Fibroblast of lung (primary cell): Measurements from ENCODE around the gene CMIP. TPM values are rescaled to one million over a fixed set of nuclear protein-coding genes. Genes with fewer than 3 reads are reported as not detected.

Experiments used
- DNase-seq, 2 donors: peaks; one replicate each; pipeline versions ENCODE4 v3.0.0 to v3.0.0-alpha.2; 2010; ENCODE audit warnings: low read depth in 2 of 2
- H2AFZ ChIP-seq: 2 replicates; pipeline ENCODE4 v1.5.1; 2012; ENCODE audit warnings: low read length, control low read depth, inconsistent platforms
- H3K27ac ChIP-seq: 2 replicates; pipeline ENCODE4 v1.5.1; 2011; ENCODE audit warnings: low read length, control low read depth; ENCODE audit not compliant: insufficient read depth
- H3K27me3 ChIP-seq: 2 replicates; pipeline ENCODE4 v1.5.1; 2011; ENCODE audit warnings: mild to moderate bottlenecking, low read length; ENCODE audit not compliant: control insufficient read depth, insufficient read depth
- H3K36me3 ChIP-seq: 2 replicates; pipeline ENCODE4 v1.5.1; 2011; ENCODE audit warnings: low read length; ENCODE audit not compliant: control insufficient read depth, insufficient read depth
- H3K4me1 ChIP-seq: 2 replicates; pipeline ENCODE4 v1.5.1; 2011; ENCODE audit warnings: low read length; ENCODE audit not compliant: control insufficient read depth, insufficient read depth; ENCODE audit errors: extremely low read depth
- H3K4me2 ChIP-seq: 2 replicates; pipeline ENCODE4 v1.5.1; 2011; ENCODE audit warnings: low read length, control low read depth; ENCODE audit not compliant: insufficient read depth; ENCODE audit errors: extremely low read depth
- H3K4me3 ChIP-seq, 4 experiments: fragments of 200-600 bp in 1 of 4; sonication (generic) in 1 of 4; replicated peaks in 1 of 4; 2 replicates each; pipeline ENCODE4 v1.5.1; 2011 to 2016; ENCODE audit warnings: low read length in 4 of 4, low read depth in 3 of 4, mild to moderate bottlenecking in 3 of 4, control low read depth in 2 of 4, inconsistent platforms in 1 of 4, mixed read lengths in 1 of 4; ENCODE audit not compliant: insufficient read depth in 1 of 4; ENCODE audit errors: control extremely low read depth in 1 of 4
- H3K79me2 ChIP-seq: 2 replicates; pipeline ENCODE4 v1.5.1; 2012; ENCODE audit warnings: mild to moderate bottlenecking, low read length, inconsistent platforms; ENCODE audit not compliant: control insufficient read depth, insufficient read depth
- H3K9ac ChIP-seq: 2 replicates; pipeline ENCODE4 v1.5.1; 2011; ENCODE audit warnings: mild to moderate bottlenecking, low read length, control low read depth; ENCODE audit not compliant: insufficient read depth
- H3K9me3 ChIP-seq: 2 replicates; pipeline ENCODE4 v1.5.1; 2012; ENCODE audit warnings: low read depth, low read length; ENCODE audit not compliant: control insufficient read depth, insufficient read depth
- H4K20me1 ChIP-seq: 2 replicates; pipeline ENCODE4 v1.5.1; 2011; ENCODE audit warnings: low read length; ENCODE audit not compliant: control insufficient read depth, insufficient read depth; ENCODE audit errors: extremely low read depth
- CTCF ChIP-seq, 2 donors: IDR thresholded peaks in 1 of 2; conservative IDR thresholded peaks in 1 of 2; 1 replicate in 1 of 2; 2 replicates in 1 of 2; pipeline ENCODE4 v1.5.1; 2011 to 2012; ENCODE audit warnings: low read length in 2 of 2, control low read depth in 1 of 2, inconsistent platforms in 1 of 2, low read depth in 1 of 2, mild to moderate bottlenecking in 1 of 2
- EZH2 ChIP-seq: IDR thresholded peaks from 2 replicates; pipeline ENCODE4 v1.5.1; 2012; ENCODE audit warnings: low read length, control low read depth, mild to moderate bottlenecking; ENCODE audit errors: missing control alignments
- polyA plus RNA-seq, 2 donors: library from polyadenylated mRNA; depleted of rRNA in 1 of 2; stranded (reverse) in 1 of 2; unstranded in 1 of 2; fragments of >200 nt; gene quantifications; 2 replicates each; pipeline ENCODE4 v1.2.1, GENCODE V29; 2011 to 2012; ENCODE audit warnings: missing spikeins in 1 of 2
- total RNA-seq: library from RNA; depleted of rRNA; stranded (reverse); fragments of >200 nt; gene quantifications from 2 replicates; pipeline ENCODE4 v1.2.1, GENCODE V29; 2014

The CMIP gene
- total and polyA plus RNA-seq, 2 donors (not counting 1 experiment from before 2014, with no cell fraction given), result 1.9 to 5.1 TPM

- H3K4me3 ChIP-seq, result no peak overlapping the region
- no peak overlapping the region for H3K27ac ChIP-seq
- no peaks in the 10 kb centered on the region for H3K79me2 ChIP-seq
- no peaks in the 10 kb centered on the region for H3K9me3 ChIP-seq
- H4K20me1 ChIP-seq, result peaks cover 2% of the 10 kb centered on the region
- no peak overlapping the region for H3K4me2 ChIP-seq
- H3K9ac ChIP-seq, result peak overlapping the region; percentile 23
- TF ChIP-seq CTCF (conservative IDR thresholded peaks at IDR 0.05 in 1 of 2, IDR thresholded peaks at IDR 0.05 in 1 of 2; ENCODE audit: low read depth in 1 of 2, low read length in 2 of 2) (no peak), EZH2 (no peak)
- no peak overlapping the region for H2AFZ ChIP-seq
- peaks cover 5% of the 10 kb centered on the region for H3K27me3 ChIP-seq
- H3K36me3 ChIP-seq, result peaks cover 4% of the 10 kb centered on the region
- peaks cover 10% of the 10 kb centered on the region for H3K4me1 ChIP-seq
- peak; percentile 88 to 96 for DNase-seq
Measured at GRCh38 chr16:81711657-81712319, 267.2 kb downstream of the CMIP start.

DNA sequence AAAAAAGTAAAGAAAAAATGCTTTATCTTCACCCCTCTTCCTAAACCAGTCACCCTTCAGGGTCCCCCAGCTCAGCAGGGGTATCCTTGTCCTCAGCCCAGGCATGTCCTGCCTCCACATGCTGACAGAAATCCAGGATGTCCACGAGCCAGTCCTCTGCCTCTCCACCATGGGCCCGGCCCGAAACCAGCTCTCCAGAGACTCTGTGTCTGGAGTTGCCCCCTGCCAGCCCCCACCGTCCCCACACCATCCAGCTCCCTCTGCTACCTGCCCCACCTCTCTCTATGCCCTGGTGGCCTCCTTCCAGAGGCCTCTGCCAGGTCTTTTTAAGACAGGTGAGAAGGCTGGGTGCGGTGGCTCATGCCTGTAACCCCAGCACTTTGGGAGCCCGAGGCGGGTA, 268.1 kb downstream of the CMIP start:
- H4K20me1 ChIP-seq, result peaks cover 2% of the 10 kb centered on the region
- no peak overlapping the region for H3K4me2 ChIP-seq
- H3K9me3 ChIP-seq, result no peaks in the 10 kb centered on the region
- TF ChIP-seq CTCF (conservative IDR thresholded peaks at IDR 0.05 in 1 of 2, IDR thresholded peaks at IDR 0.05 in 1 of 2; ENCODE audit: low read depth in 1 of 2, low read length in 2 of 2) (no peak), EZH2 (no peak)
- H3K27ac ChIP-seq, result no peak overlapping the region
- no peak for DNase-seq
- no peaks in the 10 kb centered on the region for H3K79me2 ChIP-seq
- no peak overlapping the region for H2AFZ ChIP-seq
- H3K27me3 ChIP-seq, result peaks cover 5% of the 10 kb centered on the region
- peaks cover 8% of the 10 kb centered on the region for H3K4me1 ChIP-seq
- H3K9ac ChIP-seq, result no peak overlapping the region
- H3K4me3 ChIP-seq, result no peak overlapping the region
- peaks cover 3% of the 10 kb centered on the region for H3K36me3 ChIP-seq

GRCh38 chr16:81713295-81713772, 268.7 kb downstream of the CMIP start:
- TF ChIP-seq CTCF (conservative IDR thresholded peaks at IDR 0.05 in 1 of 2, IDR thresholded peaks at IDR 0.05 in 1 of 2; ENCODE audit: low read depth in 1 of 2, low read length in 2 of 2) (no peak), EZH2 (no peak)

More at GRCh38 chr16:81713295-81713772, 268.7 kb downstream of the CMIP start:
- H3K27ac ChIP-seq, result no peak overlapping the region
- no peak overlapping the region for H2AFZ ChIP-seq
- H3K9ac ChIP-seq, result no peak overlapping the region
- H3K79me2 ChIP-seq, result no peaks in the 10 kb centered on the region
- H3K4me2 ChIP-seq, result no peak overlapping the region
- H3K36me3 ChIP-seq, result peaks cover 2% of the 10 kb centered on the region
- H3K4me3 ChIP-seq, result no peak overlapping the region
- H3K9me3 ChIP-seq, result no peaks in the 10 kb centered on the region
- peaks cover 2% of the 10 kb centered on the region for H4K20me1 ChIP-seq
- H3K27me3 ChIP-seq, result peaks cover 5% of the 10 kb centered on the region
- DNase-seq, result no peak
- peaks cover 6% of the 10 kb centered on the region for H3K4me1 ChIP-seq
